ENCODE results near the gene KCNC4.

KCNC4 gene

DNA sequence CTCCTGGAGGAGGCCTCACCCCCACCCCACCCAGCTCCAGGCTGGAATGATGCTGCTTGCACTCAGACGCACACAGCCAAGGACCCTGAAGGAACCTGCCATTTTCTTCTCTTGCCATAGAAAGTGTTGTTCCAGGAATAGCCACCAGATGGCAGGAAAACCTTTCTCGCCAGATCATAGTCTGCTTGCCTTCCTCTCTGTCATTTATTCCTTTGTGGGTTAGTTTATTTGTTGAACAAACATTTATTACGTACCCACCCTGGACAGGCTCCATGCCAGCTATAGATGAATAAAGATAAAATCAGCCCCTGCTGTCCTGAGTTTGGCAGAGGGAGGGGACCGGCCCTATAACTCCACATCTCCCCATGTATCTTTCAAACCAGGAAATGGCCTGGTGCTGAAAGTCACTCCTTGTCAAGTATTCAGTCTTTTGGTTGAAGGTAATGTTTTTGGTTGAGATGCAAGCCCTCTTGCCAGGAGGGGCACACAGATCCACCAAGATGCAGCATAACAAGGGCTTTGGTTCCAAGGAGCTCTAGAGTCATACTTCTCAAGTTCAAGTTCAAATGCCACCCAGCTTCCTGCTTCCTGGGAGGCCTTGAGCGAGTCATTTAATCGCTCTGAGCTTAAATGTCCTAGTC is 7.0 kb upstream of the KCNC4 start:
- no peak overlapping the region for H3K27ac ChIP-seq
- H3K9me3 ChIP-seq, result no peaks in the 10 kb centered on the region
- H3K4me1 ChIP-seq, result peaks cover 0 to 6% (median 0%) of the 10 kb centered on the region in 4 donors
- peak in 1 of 2 donors; percentile 48 for DNase-seq
- no peaks in the 10 kb centered on the region for H3K36me3 ChIP-seq
- intact Hi-C loops (cut with DNase I; ENCODE audit: low total_unique reads), result no loop called here
- no peak overlapping the region for H3K4me3 ChIP-seq
- TF ChIP-seq CTCF (IDR thresholded peaks at IDR 0.05), result peak; percentile 84
- no peaks in the 10 kb centered on the region for H3K27me3 ChIP-seq

DNA sequence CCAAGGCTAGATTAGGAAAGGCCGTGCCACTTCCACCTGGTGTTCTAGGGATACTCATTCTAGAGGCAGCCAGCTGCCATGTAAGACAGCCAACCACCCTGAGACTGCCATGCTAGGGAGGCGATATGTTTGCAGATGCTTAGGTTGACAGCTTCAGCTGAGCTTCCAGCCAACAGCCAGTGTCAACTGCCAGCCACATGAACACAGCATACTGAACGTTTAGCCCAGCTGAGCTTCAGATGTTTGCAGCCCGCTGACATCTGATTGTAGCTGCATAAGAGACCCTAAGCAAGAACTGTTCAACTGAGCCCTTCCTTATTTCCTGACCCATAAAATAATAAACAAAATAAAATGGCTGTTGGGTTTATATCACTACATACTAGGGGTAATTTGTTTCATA is 5.0 kb upstream of the KCNC4 start:
- no peak for DNase-seq
- Histone ChIP-seq H3K4me3 (no peak overlapping the region), H3K27ac (no peak overlapping the region), H3K9me3 (no peaks in the 10 kb centered on the region), H3K4me1 (peaks cover 0 to 17% (median 6%) of the 10 kb centered on the region in 4 donors), H3K36me3 (no peaks in the 10 kb centered on the region), H3K27me3 (no peaks in the 10 kb centered on the region)
- intact Hi-C loops (cut with DNase I; ENCODE audit: low total_unique reads), result loop anchor here (5.0 kb wide), 1 partner anchor 257 kb away; no protein-coding TSS in a partner anchor
- no peak for TF ChIP-seq CTCF (IDR thresholded peaks at IDR 0.05)

DNA sequence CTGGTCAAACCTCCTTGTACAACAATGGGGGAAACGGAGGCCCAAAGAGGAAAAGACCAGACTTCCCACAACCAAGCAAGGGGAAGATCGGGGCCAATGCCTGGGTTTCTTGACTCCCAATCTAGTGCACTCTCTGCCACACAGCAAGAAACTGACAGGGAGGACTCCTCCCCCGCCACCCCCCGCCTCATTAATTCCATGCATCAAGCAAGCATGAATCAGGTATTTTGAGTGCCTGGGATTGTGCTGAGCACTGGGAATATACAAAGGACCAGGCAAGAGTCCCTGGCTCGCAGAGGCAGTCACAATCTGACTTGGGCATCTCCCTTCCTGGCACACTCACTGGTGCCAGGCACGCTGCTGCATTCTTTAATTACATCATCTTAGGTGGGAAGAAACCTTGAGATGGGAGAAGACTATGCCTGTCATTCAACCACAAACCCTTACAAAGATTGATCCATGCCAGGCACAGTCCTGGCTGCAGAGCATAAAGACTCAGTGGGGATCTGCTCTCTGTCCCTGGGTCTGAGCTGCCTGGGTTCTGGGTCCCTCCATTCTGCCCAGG is 4.4 kb upstream of the KCNC4 start:
- intact Hi-C loops (cut with DNase I; ENCODE audit: low total_unique reads), result loop anchor here (5.0 kb wide), 1 partner anchor 257 kb away; no protein-coding TSS in a partner anchor
- peaks cover 0 to 17% (median 6%) of the 10 kb centered on the region in 4 donors for H3K4me1 ChIP-seq
- no peaks in the 10 kb centered on the region for H3K36me3 ChIP-seq
- no peak overlapping the region for H3K27ac ChIP-seq
- H3K9me3 ChIP-seq, result no peaks in the 10 kb centered on the region
- no peak overlapping the region for H3K4me3 ChIP-seq
- TF ChIP-seq CTCF (IDR thresholded peaks at IDR 0.05), result no peak
- no peak for DNase-seq
- H3K27me3 ChIP-seq, result no peaks in the 10 kb centered on the region

DNA sequence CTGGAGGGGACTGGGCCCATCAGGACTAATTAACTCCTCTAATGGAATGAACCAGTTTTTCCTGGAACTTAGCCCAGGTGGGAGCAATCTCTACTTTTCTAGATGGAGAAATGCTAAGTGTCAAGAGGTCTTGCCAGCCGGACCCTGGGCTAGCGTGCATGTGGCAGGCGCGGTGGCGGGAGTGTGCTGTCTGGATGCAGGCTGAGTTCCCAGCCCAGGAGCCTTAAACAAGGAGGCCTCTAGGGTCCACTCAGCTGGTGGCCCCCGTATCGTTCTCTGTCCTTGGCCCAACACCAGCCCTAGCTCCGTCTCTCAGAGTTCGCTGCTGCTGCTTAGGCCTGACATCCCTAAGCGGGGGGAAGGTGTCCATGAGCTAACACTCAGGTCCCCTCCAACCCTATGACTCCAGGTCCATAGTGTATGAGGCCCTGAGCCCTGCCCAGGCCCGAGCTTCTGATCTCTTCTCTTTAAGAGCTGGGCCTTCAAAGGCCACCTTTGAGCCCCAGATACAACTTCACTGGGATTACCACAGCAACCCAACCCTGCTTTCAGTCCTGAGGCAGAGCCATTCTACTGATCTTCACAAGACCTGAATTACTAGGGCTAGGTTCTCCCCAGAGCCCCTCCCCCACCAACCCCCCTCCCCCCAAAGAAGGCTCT is 3.7 kb upstream of the KCNC4 start:
- TF ChIP-seq CTCF (IDR thresholded peaks at IDR 0.05), result no peak
- intact Hi-C loops (cut with DNase I; ENCODE audit: low total_unique reads), result loop anchor here (5.0 kb wide), 1 partner anchor 256 kb away; no protein-coding TSS in a partner anchor

GRCh38 chr1:110207831-110208230 is 2.3 kb upstream of the KCNC4 start:
- Histone ChIP-seq H3K9me3 (no peaks in the 10 kb centered on the region), H3K4me1 (peaks cover 0 to 37% (median 23%) of the 10 kb centered on the region in 4 donors), H3K27me3 (no peaks in the 10 kb centered on the region), H3K36me3 (no peaks in the 10 kb centered on the region), H3K4me3 (no peak overlapping the region), H3K27ac (no peak overlapping the region)
- intact Hi-C loops (cut with DNase I; ENCODE audit: low total_unique reads), result loop anchor here (1.0 to 5.0 kb wide), 2 partner anchors 104 to 254 kb away; no protein-coding TSS in a partner anchor
- peak; percentile 86 to 87 for TF ChIP-seq CTCF (IDR thresholded peaks at IDR 0.05)
- peak; percentile 51 to 77 for DNase-seq

More for the DNA sequence above, 3.7 kb upstream of the KCNC4 start:
- Histone ChIP-seq H3K27ac (no peak overlapping the region), H3K36me3 (no peaks in the 10 kb centered on the region), H3K27me3 (no peaks in the 10 kb centered on the region), H3K4me3 (no peak overlapping the region), H3K4me1 (peaks cover 0 to 24% (median 10%) of the 10 kb centered on the region in 4 donors), H3K9me3 (no peaks in the 10 kb centered on the region)
- no peak for DNase-seq
